GM10266 (cell line): ENCODE measurements around the gene KCNJ10.

Experiments used
- DNase-seq: peaks from one replicate; pipeline ENCODE4 v3.0.0; 2012; ENCODE audit errors: extremely low spot score
- CTCF ChIP-seq: IDR thresholded peaks from 2 replicates; pipeline ENCODE4 v1.5.1; 2012; ENCODE audit warnings: mild to moderate bottlenecking, low read depth; ENCODE audit not compliant: control insufficient read depth, insufficient read depth; ENCODE audit errors: missing control alignments

KCNJ10 gene

GRCh38 chr1:160020196-160020595, 49.8 kb downstream of the KCNJ10 start:
- no peak for TF ChIP-seq CTCF
- no peak for DNase-seq

- no peak for DNase-seq
Observed at GRCh38 chr1:160018900-160019299, 51.1 kb downstream of the KCNJ10 start.

GRCh38 chr1:160018347-160018746, 51.6 kb downstream of the KCNJ10 start:
- DNase-seq, result no peak
- TF ChIP-seq CTCF, result no peak

More at GRCh38 chr1:160018900-160019299, 51.1 kb downstream of the KCNJ10 start:
- TF ChIP-seq CTCF, result no peak

- no peak for TF ChIP-seq CTCF
- DNase-seq, result no peak
Observed at GRCh38 chr1:160017592-160017991, 52.4 kb downstream of the KCNJ10 start.

- DNase-seq, result no peak
- no peak for TF ChIP-seq CTCF
Observed at GRCh38 chr1:160011781-160012180, 58.2 kb downstream of the KCNJ10 start.

GRCh38 chr1:160009801-160010200, 60.2 kb downstream of the KCNJ10 start:
- TF ChIP-seq CTCF, result no peak
- DNase-seq, result no peak

- TF ChIP-seq CTCF, result no peak
- DNase-seq, result no peak
Observed at GRCh38 chr1:160009081-160009480, 60.9 kb downstream of the KCNJ10 start.
